Measurements from ENCODE around the gene PSG4. TPM values are rescaled to one million over a fixed set of nuclear protein-coding genes. Genes with fewer than 3 reads are reported as not detected.
"Not testable (repeated sequence)": the region's sequence is repeated elsewhere in the genome, so short reads cannot be mapped to it uniquely, and the experiment has no call there.

The PSG4 gene
- total RNA-seq = not detected

DNA sequence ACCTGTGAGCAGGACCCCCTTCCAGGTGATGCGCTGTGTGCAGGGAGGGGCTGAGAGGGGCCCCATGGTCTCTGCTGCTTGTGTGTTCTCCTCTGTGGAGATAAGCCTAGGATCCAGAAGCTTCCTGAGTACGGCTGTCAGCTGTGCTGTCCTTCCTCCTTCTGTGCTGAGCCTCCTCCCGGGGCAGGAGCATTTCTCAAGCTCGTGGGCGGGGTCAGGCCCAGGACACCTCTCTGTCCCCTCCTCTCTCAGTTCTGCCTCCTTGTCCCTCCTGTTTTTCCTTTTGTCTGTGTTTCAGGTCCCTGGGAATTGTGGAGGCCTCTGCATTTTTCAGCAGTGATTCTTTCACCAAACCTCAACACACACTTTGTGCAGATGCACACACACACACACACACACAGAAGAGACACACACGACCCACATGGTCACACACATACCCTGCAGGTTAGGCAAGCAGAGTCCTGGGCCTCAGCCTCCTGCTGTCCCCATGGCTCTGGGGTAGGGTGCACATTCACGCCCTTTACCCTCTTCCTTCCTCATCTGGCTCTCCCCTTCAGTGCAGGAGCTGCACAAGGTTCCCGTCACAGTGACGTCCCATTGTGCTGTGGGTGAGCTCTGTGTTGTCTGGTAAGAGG lies at the start of gene PSG4:
PSG4 (minus strand) TSS at position 168 of the 635 bp plus-strand sequence; CDS start at position 66, 102 bp downstream.
- not testable (repeated sequence) for H3K9me3 ChIP-seq; DNase-seq (ENCODE audit: low spot score); H3K27me3 ChIP-seq; H3K4me1 ChIP-seq; H3K27ac ChIP-seq; H3K36me3 ChIP-seq; H3K4me3 ChIP-seq

DNA sequence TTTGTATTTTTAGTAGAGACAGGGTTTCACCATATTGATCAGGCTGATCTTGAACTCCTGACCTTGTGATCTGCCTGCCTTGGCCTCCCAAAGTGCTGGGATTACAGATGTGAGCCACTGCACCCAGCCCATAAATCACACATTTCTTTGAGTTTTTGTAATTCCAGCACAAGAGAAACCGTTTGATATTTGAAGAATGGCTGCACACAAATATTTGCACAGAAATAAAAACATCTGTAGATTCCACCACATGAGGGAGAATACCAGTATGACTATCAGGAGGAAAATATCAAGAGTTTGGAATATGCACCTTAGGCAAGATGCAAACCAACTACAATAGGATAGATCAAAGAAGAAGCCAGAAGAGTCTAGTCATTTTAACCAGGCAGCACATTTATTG lies 46.0 kb upstream of the PSG4 start:
- not testable (repeated sequence) for H3K4me1 ChIP-seq; H3K9me3 ChIP-seq; H3K36me3 ChIP-seq; H3K27me3 ChIP-seq; DNase-seq (ENCODE audit: low spot score); H3K4me3 ChIP-seq; H3K27ac ChIP-seq

DNA sequence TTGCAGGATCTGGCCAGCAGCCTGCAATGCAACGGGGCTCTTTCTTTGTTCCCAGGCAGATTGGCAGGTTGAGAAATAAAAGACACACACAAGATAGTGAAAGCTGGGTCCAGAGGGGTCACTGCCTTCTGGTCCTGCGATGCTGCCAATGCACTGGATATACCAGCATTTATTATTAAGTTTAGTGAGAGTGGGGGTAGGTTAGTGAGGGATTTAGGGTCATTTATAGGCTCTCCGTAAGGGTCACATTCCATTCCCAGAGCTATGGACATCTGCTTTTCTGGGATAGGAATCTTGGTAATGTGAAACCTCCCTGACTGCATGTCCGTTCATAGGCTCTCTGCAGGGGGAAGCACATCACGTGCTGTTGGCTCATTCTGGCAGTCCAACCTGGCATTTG lies 44.9 kb upstream of the PSG4 start:
- not testable (repeated sequence) for DNase-seq (ENCODE audit: low spot score); H3K36me3 ChIP-seq; H3K9me3 ChIP-seq; H3K4me3 ChIP-seq; H3K27me3 ChIP-seq; H3K27ac ChIP-seq; H3K4me1 ChIP-seq

DNA sequence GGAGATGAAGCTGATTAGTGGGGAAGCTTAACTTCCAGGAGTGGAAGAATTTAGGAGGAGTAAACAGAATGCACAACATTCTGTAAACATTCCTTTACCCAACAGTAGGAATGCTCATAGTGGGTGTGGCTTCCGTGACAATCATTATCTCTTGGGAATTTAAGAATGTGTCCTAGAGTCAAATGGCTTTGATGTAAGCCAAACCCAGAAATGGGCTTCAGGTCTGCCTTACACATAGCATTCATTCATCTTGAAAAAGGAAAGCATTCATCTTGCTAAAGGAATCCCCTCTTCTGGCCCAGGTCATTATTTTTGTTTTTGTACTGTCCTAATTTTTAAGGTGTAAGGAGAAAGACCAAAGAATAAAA lies 43.2 kb upstream of the PSG4 start:
- not testable (repeated sequence) for DNase-seq (ENCODE audit: low spot score)

DNA sequence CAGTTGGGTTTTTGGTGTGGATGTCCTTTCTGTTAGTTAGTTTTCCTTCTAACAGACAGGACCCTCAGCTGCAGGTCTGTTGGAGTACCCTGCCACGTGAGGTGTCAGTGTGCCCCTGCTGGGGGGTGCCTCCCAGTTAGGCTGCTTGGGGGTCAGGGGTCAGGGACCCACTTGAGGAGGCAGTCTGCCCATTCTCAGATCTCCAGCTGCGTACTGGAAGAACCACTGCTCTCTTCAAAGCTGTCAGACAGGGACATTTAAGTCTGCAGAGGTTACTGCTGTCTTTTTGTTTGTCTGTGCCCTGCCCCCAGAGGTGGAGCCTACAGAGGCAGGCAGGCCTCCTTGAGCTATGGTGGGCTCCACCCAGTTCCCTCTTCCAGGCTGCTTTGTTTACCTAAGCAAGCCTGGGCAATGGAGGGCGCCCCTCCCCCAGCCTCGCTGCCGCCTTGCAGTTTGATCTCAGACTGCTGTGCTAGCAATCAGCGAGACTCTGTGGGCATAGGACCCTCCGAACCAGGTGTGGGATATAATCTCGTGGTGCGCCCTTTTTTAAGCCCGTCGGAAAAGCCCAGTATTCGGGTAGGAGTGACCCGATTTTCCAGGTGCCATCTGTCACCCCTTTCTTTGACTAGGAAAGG lies 41.9 kb upstream of the PSG4 start:
- not testable (repeated sequence) for DNase-seq (ENCODE audit: low spot score); H3K27ac ChIP-seq; H3K4me3 ChIP-seq; H3K36me3 ChIP-seq; H3K9me3 ChIP-seq; H3K4me1 ChIP-seq; H3K27me3 ChIP-seq

More for the DNA sequence above, 43.2 kb upstream of the PSG4 start:
- H3K27me3 ChIP-seq, H3K27ac ChIP-seq, H3K36me3 ChIP-seq, H3K4me1 ChIP-seq, H3K9me3 ChIP-seq, H3K4me3 ChIP-seq: not testable (repeated sequence)

DNA sequence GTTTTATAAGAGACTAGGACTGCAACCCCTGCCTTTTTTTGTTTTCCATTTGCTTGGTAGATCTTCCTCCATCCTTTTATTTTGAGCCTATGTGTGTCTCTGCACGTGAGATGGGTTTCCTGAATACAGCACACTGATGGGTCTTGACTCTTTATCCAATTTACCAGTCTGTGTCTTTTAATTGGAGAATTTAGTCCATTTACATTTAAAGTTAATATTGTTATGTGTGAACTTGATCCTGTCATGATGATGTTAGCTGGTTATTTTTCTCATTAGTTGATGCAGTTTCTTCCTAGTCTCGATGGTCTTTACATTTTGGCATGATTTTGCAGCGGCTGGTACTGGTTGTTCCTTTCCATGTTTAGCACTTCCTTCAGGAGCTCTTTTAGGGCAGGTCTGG lies 40.4 kb upstream of the PSG4 start:
- not testable (repeated sequence) for H3K27me3 ChIP-seq; DNase-seq (ENCODE audit: low spot score); H3K4me1 ChIP-seq; H3K36me3 ChIP-seq; H3K27ac ChIP-seq; H3K9me3 ChIP-seq; H3K4me3 ChIP-seq

DNA sequence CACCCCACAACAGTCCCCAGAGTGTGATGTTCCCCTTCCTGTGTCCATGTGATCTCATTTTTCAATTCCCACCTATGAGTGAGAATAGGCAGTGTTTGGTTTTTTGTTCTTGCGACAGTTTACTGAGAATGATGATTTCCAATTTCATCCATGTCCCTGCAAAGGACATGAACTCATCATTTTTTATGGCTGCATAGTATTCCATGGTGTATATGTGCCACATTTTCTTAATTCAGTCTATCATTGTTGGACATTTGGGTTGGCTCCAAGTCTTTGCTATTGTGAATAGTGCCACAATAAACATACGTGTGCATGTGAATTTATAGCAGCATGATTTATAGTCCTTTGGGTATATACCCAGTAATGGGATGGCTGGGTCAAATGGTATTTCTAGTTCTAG lies 36.8 kb upstream of the PSG4 start:
- not testable (repeated sequence) for H3K27ac ChIP-seq; H3K4me1 ChIP-seq; H3K9me3 ChIP-seq; H3K36me3 ChIP-seq; DNase-seq (ENCODE audit: low spot score); H3K4me3 ChIP-seq; H3K27me3 ChIP-seq

DNA sequence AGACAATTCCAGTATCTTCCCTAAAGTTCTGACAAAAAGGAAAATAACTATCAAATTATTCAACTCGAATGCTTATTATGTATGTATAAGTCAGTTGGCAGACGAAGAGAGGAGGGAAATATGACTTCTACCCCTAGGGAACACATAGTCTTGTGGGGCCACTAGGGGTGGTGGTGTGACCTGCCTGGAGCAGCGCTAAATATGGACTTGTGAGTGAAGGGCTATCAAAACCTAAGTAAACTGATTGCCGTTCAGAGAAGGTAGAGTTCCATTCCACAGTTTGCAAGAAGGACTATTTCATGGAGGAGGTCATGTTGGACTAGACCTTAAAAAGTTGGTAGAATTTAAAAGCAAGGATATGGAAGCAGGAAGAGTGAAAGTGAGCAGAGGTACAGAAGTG lies 32.8 kb upstream of the PSG4 start:
- H3K27ac ChIP-seq; H3K36me3 ChIP-seq; H3K27me3 ChIP-seq; H3K4me1 ChIP-seq; H3K4me3 ChIP-seq; DNase-seq (ENCODE audit: low spot score); H3K9me3 ChIP-seq: not testable (repeated sequence)

DNA sequence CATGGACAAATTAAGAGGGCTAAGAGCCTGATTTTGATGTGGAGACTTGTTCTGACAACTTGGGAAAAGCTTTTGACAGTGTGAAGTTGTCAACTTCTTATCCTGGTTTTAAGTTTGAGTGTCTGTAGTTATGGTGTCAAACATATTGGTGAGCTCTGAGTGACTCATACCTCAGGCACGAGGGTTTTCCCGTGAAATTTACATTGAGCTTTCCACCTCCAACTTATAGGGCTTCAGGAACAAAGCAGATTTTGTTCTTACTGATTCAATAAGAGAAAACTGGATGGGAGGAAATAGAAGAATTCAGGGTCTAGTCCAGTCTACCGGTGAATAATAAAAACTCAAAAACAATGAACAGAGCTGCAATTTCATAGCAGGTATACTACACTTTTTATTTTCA lies 30.2 kb upstream of the PSG4 start:
- not testable (repeated sequence) for H3K27me3 ChIP-seq; H3K27ac ChIP-seq; DNase-seq (ENCODE audit: low spot score); H3K4me1 ChIP-seq; H3K9me3 ChIP-seq; H3K36me3 ChIP-seq; H3K4me3 ChIP-seq

DNA sequence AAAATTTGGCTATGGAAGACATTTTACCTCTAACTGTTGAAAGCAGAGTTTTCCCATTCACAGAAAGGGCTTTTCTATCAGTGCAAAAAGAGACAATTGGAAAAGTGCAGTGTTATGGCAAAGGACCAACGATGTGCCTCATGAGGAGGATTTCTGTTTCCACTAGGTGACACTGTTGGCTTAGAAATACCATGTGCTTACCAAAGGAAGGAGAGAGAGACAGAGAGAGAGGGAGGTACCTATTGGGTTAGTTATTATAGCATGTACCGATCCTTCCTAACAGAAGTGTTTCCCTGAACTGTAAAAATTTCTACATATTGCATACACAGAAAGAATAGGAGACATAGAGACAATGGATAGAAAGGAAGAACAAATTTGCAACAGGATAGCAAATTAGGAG lies 23.9 kb upstream of the PSG4 start:
- TF ChIP-seq, protein P1, sequence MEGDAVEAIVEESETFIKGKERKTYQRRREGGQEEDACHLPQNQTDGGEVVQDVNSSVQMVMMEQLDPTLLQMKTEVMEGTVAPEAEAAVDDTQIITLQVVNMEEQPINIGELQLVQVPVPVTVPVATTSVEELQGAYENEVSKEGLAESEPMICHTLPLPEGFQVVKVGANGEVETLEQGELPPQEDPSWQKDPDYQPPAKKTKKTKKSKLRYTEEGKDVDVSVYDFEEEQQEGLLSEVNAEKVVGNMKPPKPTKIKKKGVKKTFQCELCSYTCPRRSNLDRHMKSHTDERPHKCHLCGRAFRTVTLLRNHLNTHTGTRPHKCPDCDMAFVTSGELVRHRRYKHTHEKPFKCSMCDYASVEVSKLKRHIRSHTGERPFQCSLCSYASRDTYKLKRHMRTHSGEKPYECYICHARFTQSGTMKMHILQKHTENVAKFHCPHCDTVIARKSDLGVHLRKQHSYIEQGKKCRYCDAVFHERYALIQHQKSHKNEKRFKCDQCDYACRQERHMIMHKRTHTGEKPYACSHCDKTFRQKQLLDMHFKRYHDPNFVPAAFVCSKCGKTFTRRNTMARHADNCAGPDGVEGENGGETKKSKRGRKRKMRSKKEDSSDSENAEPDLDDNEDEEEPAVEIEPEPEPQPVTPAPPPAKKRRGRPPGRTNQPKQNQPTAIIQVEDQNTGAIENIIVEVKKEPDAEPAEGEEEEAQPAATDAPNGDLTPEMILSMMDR (IDR thresholded peaks at IDR 0.05) = no peak
- DNase-seq (ENCODE audit: low spot score) = no peak
- Histone ChIP-seq H3K27me3 (no peaks in the 10 kb centered on the region), H3K4me3 (no peak overlapping the region), H3K36me3 (no peaks in the 10 kb centered on the region), H3K9me3 (peaks cover 0 to 33% of the 10 kb centered on the region in 2 donors), H3K27ac (no peak overlapping the region), H3K4me1 (no peaks in the 10 kb centered on the region)

DNA sequence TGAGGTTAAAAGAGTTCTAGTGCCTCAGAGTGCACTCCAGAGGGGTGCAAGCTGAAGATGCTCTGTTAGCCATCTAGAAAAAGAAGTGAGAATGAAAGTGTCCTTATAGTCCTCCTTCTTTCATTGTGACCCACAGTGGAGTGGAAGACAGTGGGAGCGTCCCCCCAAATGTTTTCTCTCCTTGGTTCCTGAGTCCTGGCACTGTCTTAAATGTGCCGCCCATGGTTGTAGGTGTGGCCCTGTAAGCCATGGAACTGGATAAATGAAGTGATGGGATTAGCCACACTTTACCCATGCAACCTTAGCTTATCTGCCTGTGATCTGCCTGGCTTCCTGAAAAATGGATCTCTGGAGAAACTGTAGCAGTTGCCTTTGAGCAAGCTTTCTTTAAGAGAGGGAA lies 23.3 kb upstream of the PSG4 start:
- peaks cover 0 to 33% of the 10 kb centered on the region in 2 donors for H3K9me3 ChIP-seq
- H3K4me1 ChIP-seq; H3K36me3 ChIP-seq; DNase-seq (ENCODE audit: low spot score); H3K27ac ChIP-seq; H3K4me3 ChIP-seq; H3K27me3 ChIP-seq: not testable (repeated sequence)

DNA sequence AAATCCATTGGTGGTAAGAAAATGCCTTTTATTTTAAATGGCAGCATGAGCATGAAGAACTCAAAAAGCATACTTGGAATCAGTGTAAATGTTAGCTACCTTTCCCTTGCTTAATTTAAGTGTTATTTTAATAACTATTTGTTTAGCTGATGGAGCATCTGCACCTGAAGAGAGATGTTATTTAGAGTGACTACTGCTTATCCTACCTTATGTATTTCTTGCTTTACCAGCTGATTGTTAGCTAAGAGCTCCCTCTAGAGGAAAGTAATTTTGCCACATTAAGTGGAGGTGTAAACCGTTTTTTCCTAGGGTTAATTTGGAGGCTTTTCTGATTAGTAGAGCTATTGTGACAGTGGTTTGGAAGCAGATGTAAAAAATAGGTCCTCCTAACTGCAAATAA lies 21.5 kb upstream of the PSG4 start:
- H3K4me3 ChIP-seq; DNase-seq (ENCODE audit: low spot score); H3K36me3 ChIP-seq; H3K27me3 ChIP-seq; H3K27ac ChIP-seq; H3K4me1 ChIP-seq: not testable (repeated sequence)
- peaks cover 0 to 33% of the 10 kb centered on the region in 2 donors for H3K9me3 ChIP-seq

Data from right atrium auricular region (tissue), 2 donors.